CD4-positive, alpha-beta T cell treated with Interleukin-6 at 100 ng/mL for 8 hours (primary cell): ENCODE measurements around the gene FHOD1.

ENCODE experiments used
- DNase-seq: peaks from one replicate; pipeline ENCODE4 v3.0.0-alpha.2; 2020; ENCODE audit warnings: mixed read lengths, low spot score

Gene FHOD1

GRCh38 chr16:67277294-67277998 lies 30.2 kb upstream of the FHOD1 start:
- no peak for DNase-seq

GRCh38 chr16:67275321-67275720 lies 28.0 kb upstream of the FHOD1 start:
- no peak for DNase-seq

GRCh38 chr16:67271446-67271845 lies 24.2 kb upstream of the FHOD1 start:
- DNase-seq, result no peak

GRCh38 chr16:67270931-67271338 lies 23.7 kb upstream of the FHOD1 start:
- no peak for DNase-seq

GRCh38 chr16:67269766-67270165 lies 22.5 kb upstream of the FHOD1 start:
- no peak for DNase-seq

- DNase-seq, result no peak
Observed at GRCh38 chr16:67268136-67268579, 20.9 kb upstream of the FHOD1 start.

- DNase-seq, result no peak
Observed at GRCh38 chr16:67265834-67266233, 18.6 kb upstream of the FHOD1 start.

- no peak for DNase-seq
Observed at GRCh38 chr16:67264866-67265265, 17.6 kb upstream of the FHOD1 start.

GRCh38 chr16:67264277-67264676 lies 17.0 kb upstream of the FHOD1 start:
- no peak for DNase-seq

GRCh38 chr16:67263201-67263600 lies 15.9 kb upstream of the FHOD1 start:
- no peak for DNase-seq

- DNase-seq, result no peak
Observed at GRCh38 chr16:67260426-67261063, 13.3 kb upstream of the FHOD1 start.

GRCh38 chr16:67259705-67260104 lies 12.4 kb upstream of the FHOD1 start:
- DNase-seq, result no peak

- DNase-seq, result no peak
Observed at GRCh38 chr16:67258161-67258835, 11.0 kb upstream of the FHOD1 start.

- no peak for DNase-seq
Observed at GRCh38 chr16:67257486-67258160, 10.3 kb upstream of the FHOD1 start.

- no peak for DNase-seq
Observed at GRCh38 chr16:67256701-67257230, 9.5 kb upstream of the FHOD1 start.

GRCh38 chr16:67255553-67256221 lies 8.4 kb upstream of the FHOD1 start:
- no peak for DNase-seq

GRCh38 chr16:67254801-67255552 lies 7.7 kb upstream of the FHOD1 start:
- no peak for DNase-seq

GRCh38 chr16:67252609-67253497 lies 5.6 kb upstream of the FHOD1 start:
- no peak for DNase-seq

- DNase-seq, result no peak
Observed at GRCh38 chr16:67250045-67250327, 2.7 kb upstream of the FHOD1 start.
